H1 (cell line): ENCODE measurements around the gene FIS1. TPM values are rescaled to one million over a fixed set of nuclear protein-coding genes. Genes with fewer than 3 reads are reported as not detected.

Experiments
- ATF2 ChIP-seq: IDR thresholded peaks from 2 replicates; pipeline ENCODE4 v1.6.1; 2012; ENCODE audit warnings: low read length, inconsistent platforms
- ATF3 ChIP-seq: IDR thresholded peaks from 2 replicates; pipeline ENCODE4 v1.6.1; 2011; ENCODE audit warnings: low read depth, mild to moderate bottlenecking, low read length; ENCODE audit not compliant: insufficient read depth
- BACH1 ChIP-seq: IDR thresholded peaks from 2 replicates; pipeline ENCODE4 v1.6.1; 2012; ENCODE audit warnings: low read length, improper control_type of control experiment
- BRCA1 ChIP-seq: IDR thresholded peaks from 2 replicates; pipeline ENCODE4 v1.6.1; 2012; ENCODE audit warnings: low read depth, low read length, improper control_type of control experiment
- CBX8 ChIP-seq: fragments of 300-800, 300-1000 bp; sonication (generic); IDR thresholded peaks from 2 replicates; pipeline ENCODE4 v1.7.1; 2016; ENCODE audit warnings: low read depth, low read length, borderline replicate concordance
- CREB1 ChIP-seq: IDR thresholded peaks from 2 replicates; pipeline ENCODE4 v1.6.1; 2012; ENCODE audit warnings: inconsistent platforms
- CTCF ChIP-seq, 3 experiments: IDR thresholded peaks; 1 replicate in 2 of 3; 2 replicates in 1 of 3; pipeline versions ENCODE4 v1.5.1 to v1.6.1; 2011; ENCODE audit warnings: low read length in 3 of 3, mild to moderate bottlenecking in 3 of 3, inconsistent platforms in 2 of 3, low read depth in 1 of 3, moderate library complexity in 1 of 3; ENCODE audit not compliant: insufficient read depth in 1 of 3; ENCODE audit errors: control extremely low read depth in 1 of 3
- EGR1 ChIP-seq: IDR thresholded peaks from 2 replicates; pipeline ENCODE4 v1.6.1; 2011; ENCODE audit warnings: low read depth, low read length, borderline replicate concordance
- HDAC2 ChIP-seq, 2 experiments: fragments of 300-600 bp in 1 of 2; sonication (generic) in 1 of 2; IDR thresholded peaks; 2 replicates each; pipeline ENCODE4 v1.6.1; 2011 to 2012; ENCODE audit warnings: low read depth in 2 of 2, low read length in 2 of 2, mild to moderate bottlenecking in 2 of 2, moderate library complexity in 2 of 2, borderline replicate concordance in 1 of 2, inconsistent platforms in 1 of 2
- KDM5A ChIP-seq: fragments of 200-600 bp; IDR thresholded peaks from 2 replicates; pipeline ENCODE4 v1.7.1; 2012; ENCODE audit warnings: mild to moderate bottlenecking, low read length, inconsistent platforms, mixed read lengths
- NRF1 ChIP-seq: IDR thresholded peaks from 2 replicates; pipeline ENCODE4 v1.6.1; 2011; ENCODE audit warnings: mild to moderate bottlenecking, low read depth, low read length, improper control_type of control experiment
- POLR2A ChIP-seq, 2 experiments: IDR thresholded peaks; 1 replicate in 1 of 2; 2 replicates in 1 of 2; pipeline ENCODE4 v1.6.1; 2011; ENCODE audit warnings: low read depth in 2 of 2, low read length in 2 of 2, mild to moderate bottlenecking in 2 of 2; ENCODE audit errors: control extremely low read depth in 1 of 2
- RAD21 ChIP-seq, 2 experiments: IDR thresholded peaks in 1 of 2; conservative IDR thresholded peaks in 1 of 2; 2 replicates each; pipeline ENCODE4 v1.6.1; 2011; ENCODE audit warnings: low read depth in 2 of 2, low read length in 2 of 2, improper control_type of control experiment in 1 of 2, inconsistent platforms in 1 of 2, mild to moderate bottlenecking in 1 of 2, moderate library complexity in 1 of 2
- RFX5 ChIP-seq: IDR thresholded peaks from 2 replicates; pipeline ENCODE4 v1.6.1; 2011; ENCODE audit warnings: low read depth, low read length, improper control_type of control experiment, borderline replicate concordance
- RNF2 ChIP-seq: fragments of 200-900, 300-1000 bp; sonication (generic); IDR thresholded peaks from 2 replicates; pipeline ENCODE4 v1.7.1; 2016; ENCODE audit warnings: borderline replicate concordance, low read depth, mild to moderate bottlenecking, antibody characterized with exemption, low read length; ENCODE audit not compliant: poor library complexity, severe bottlenecking; ENCODE audit errors: missing control alignments
- SIN3A ChIP-seq, 2 experiments: IDR thresholded peaks in 1 of 2; conservative IDR thresholded peaks in 1 of 2; 2 replicates each; pipeline ENCODE4 v1.6.1; 2011 to 2012; ENCODE audit warnings: low read length in 2 of 2, improper control_type of control experiment in 1 of 2, low read depth in 1 of 2, mild to moderate bottlenecking in 1 of 2
- TBP ChIP-seq: IDR thresholded peaks from 2 replicates; pipeline ENCODE4 v1.6.1; 2011; ENCODE audit warnings: low read depth, low read length, improper control_type of control experiment
- polyA plus RNA-seq, 7 experiments: library from polyadenylated mRNA; depleted of rRNA in 3 of 7; stranded (reverse) in 5 of 7; unstranded in 2 of 7; fragments of >200 nt in 5 of 7; fragments of 200-250 nt in 2 of 7; gene quantifications; 1 replicate in 5 of 7; 2 replicates in 1 of 7; 4 replicates in 1 of 7; pipeline versions ENCODE4 v1.2.1 to v1.2.3, GENCODE V29; 2011 to 2013; ENCODE audit warnings: missing spikeins in 2 of 7, mixed read lengths in 2 of 7
- total RNA-seq: library from RNA; stranded (reverse); fragmentation: NEBNext Ultra II Directional; extraction: Animal tissue kit (Norgen Biotek cat#: 25700); gene quantifications from 2 replicates; pipeline ENCODE4 v1.2.1, GENCODE V29; 2021

FIS1 gene
- total and polyA plus RNA-seq, 2 of the 8 experiments (the other 6 are each of a cell fraction or from before 2014, with no cell fraction given): 128 to 195 TPM

DNA sequence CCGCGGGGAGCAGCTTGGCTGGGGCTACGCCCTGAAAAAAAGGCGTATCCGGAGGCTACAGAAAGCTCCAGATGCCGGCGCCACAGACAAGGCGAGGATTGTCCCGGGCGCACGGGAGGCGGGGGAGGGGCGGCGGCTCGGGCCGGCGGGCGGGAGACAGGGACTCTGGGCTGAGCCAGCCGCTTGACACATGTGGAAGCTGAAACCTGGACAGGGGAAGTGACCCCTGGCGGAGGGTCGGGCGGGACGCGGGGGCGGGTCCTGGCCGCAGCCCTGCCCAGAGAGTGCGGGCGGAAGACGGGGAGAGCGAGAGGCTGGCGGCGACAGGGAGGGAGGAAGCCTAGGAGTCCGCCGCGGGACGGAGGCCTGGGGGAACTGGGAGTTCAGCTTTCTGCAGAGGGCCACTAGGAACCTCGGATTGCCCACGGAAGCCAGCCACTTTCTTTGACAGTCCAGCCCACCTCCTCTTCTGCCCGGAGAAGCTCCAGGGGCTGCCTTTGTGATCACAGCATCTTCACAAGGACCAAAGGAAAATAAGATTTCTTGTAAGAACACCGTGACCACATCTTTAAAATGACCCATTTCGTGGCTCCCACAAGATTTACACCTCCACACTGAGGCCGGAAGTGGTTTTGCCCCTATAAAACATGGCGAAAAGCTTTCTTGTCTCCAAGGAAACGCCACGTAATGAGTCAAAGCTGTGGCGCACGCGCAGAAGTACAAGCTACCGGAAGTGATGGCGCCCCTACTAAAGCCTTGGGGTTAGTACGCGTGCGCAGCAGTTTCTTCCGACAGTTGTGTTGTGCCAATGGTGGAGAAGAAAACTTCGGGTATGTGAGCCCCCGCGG lies 27.3 kb downstream of the FIS1 start, which contains the start of the genes PLOD3 and ZNHIT1 (continued):
- TF ChIP-seq ATF2 (no peak), BRCA1 (no peak), SIN3A (conservative IDR thresholded peaks at IDR 0.05 in 1 of 2, IDR thresholded peaks at IDR 0.05 in 1 of 2; ENCODE audit: low read depth in 1 of 2, low read length in 2 of 2) (peak; percentile 72 to 87), KDM5A (0 out of 2 replicates have a peak, but pooled peaks have one; percentile 12), RAD21 (IDR thresholded peaks at IDR 0.05 in 1 of 2, conservative IDR thresholded peaks at IDR 0.05 in 1 of 2; ENCODE audit: low read depth in 2 of 2, low read length in 2 of 2) (peak in 1 of 2 experiments; percentile 28; a peak in 3 of 4 replicates), CREB1 (peak; percentile 46; the same call in 1 of the 2 replicates), NRF1 (peak; percentile 90), ATF3 (no peak), HDAC2 (IDR thresholded peaks at IDR 0.05; ENCODE audit: borderline replicate concordance in 1 of 2, low read depth in 2 of 2, low read length in 2 of 2) (peak; percentile 4 to 53; a peak in 3 of 4 replicates), RFX5 (no peak), TBP (peak; percentile 71), BACH1 (no peak), EGR1 (peak; percentile 83; the same call in 1 of the 2 replicates), CBX8 (no peak), CTCF (IDR thresholded peaks at IDR 0.05; ENCODE audit: control extremely low read depth in 1 of 3, insufficient read depth in 1 of 3, low read depth in 1 of 3, low read length in 3 of 3) (peak; percentile 27 to 34 (median 28)), POLR2A (IDR thresholded peaks at IDR 0.05; ENCODE audit: control extremely low read depth in 1 of 2, low read depth in 2 of 2, low read length in 2 of 2) (peak in 1 of 2 experiments; percentile 57; a peak in 2 of 3 replicates), RNF2 (no peak)
